IPS DF 6.9 (cell line): Measurements from ENCODE around the gene GRB7.
"Not testable (repeated sequence)": the region's sequence is repeated elsewhere in the genome, so short reads cannot be mapped to it uniquely, and the experiment has no call there.

ENCODE experiments used
- DNase-seq: peaks from one replicate; pipeline ENCODE4 v3.0.0-alpha.2; 2013; ENCODE audit warnings: low read depth, low spot score
- H3K27ac ChIP-seq: one replicate; pipeline ENCODE4 v1.5.1; 2013; ENCODE audit warnings: low read length, control low read depth
- H3K27me3 ChIP-seq: 2 replicates; pipeline ENCODE4 v1.6.1; 2013; ENCODE audit warnings: mild to moderate bottlenecking, low read length; ENCODE audit not compliant: control insufficient read depth, insufficient read depth
- H3K36me3 ChIP-seq: 2 replicates; pipeline ENCODE4 v1.6.1; 2013; ENCODE audit warnings: low read length; ENCODE audit not compliant: control insufficient read depth, insufficient read depth
- H3K4me1 ChIP-seq: 2 replicates; pipeline ENCODE4 v1.6.1; 2013; ENCODE audit warnings: low read length; ENCODE audit not compliant: control insufficient read depth, insufficient read depth
- H3K4me3 ChIP-seq: 2 replicates; pipeline ENCODE4 v1.5.1; 2013; ENCODE audit warnings: mild to moderate bottlenecking, low read length
- H3K9me3 ChIP-seq: 2 replicates; pipeline ENCODE4 v1.6.1; 2013; ENCODE audit warnings: low read length, inconsistent platforms; ENCODE audit not compliant: control insufficient read depth, insufficient read depth
- WGBS: extraction: QIAGEN DNeasy Blood & Tissue Kit; methylation state at CpG from one replicate; pipeline ENCODE4 v1.1.7; 2013; ENCODE audit warnings: mixed read lengths, missing lambda C conversion rate; ENCODE audit not compliant: insufficient read length, insufficient coverage; 5-methylcytosine and 5-hydroxymethylcytosine counted together

Gene GRB7

DNA sequence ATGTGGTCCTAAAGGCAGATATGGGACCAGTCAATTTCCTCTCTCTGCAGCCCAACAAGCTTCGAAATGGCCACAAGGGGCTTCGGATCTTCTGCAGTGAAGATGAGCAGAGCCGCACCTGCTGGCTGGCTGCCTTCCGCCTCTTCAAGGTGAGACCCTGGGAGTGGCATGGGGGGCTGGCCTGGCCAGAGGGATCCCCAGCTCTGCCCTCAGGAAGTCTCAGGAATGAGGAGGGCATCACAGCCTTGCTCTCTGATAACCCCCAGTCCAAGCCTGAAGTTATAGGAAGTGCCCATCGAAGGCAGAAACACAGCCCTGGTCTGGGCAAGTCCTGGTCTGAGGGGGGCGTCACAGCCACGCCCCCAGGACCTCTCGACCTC, 7.1 kb downstream of the GRB7 start:
- Histone ChIP-seq H3K4me1 (peaks cover 10% of the 10 kb centered on the region), H3K9me3 (no peaks in the 10 kb centered on the region), H3K36me3 (peaks cover 25% of the 10 kb centered on the region), H3K27ac (no peak overlapping the region), H3K27me3 (no peaks in the 10 kb centered on the region), H3K4me3 (no peak overlapping the region)
- no peak for DNase-seq
- no CpG with 5 or more reads among the region's 8 CpGs for WGBS

- H3K27ac ChIP-seq, result no peak overlapping the region
- H3K27me3 ChIP-seq, result no peaks in the 10 kb centered on the region
- H3K4me3 ChIP-seq, result no peak overlapping the region
- peaks cover 9% of the 10 kb centered on the region for H3K4me1 ChIP-seq
- no CpG with 5 or more reads among the region's 23 CpGs for WGBS
- no peak for DNase-seq
- no peaks in the 10 kb centered on the region for H3K9me3 ChIP-seq
- peaks cover 25% of the 10 kb centered on the region for H3K36me3 ChIP-seq
Observed at GRCh38 chr17:39745335-39746144, 7.8 kb downstream of the GRB7 start.

GRCh38 chr17:39746145-39746461, 8.4 kb downstream of the GRB7 start:
- no CpG with 5 or more reads among the region's 7 CpGs for WGBS
- H3K27ac ChIP-seq, result no peak overlapping the region
- H3K4me3 ChIP-seq, result no peak overlapping the region
- peaks cover 25% of the 10 kb centered on the region for H3K36me3 ChIP-seq
- no peak for DNase-seq
- H3K4me1 ChIP-seq, result peaks cover 7% of the 10 kb centered on the region
- H3K27me3 ChIP-seq, result no peaks in the 10 kb centered on the region
- no peaks in the 10 kb centered on the region for H3K9me3 ChIP-seq

DNA sequence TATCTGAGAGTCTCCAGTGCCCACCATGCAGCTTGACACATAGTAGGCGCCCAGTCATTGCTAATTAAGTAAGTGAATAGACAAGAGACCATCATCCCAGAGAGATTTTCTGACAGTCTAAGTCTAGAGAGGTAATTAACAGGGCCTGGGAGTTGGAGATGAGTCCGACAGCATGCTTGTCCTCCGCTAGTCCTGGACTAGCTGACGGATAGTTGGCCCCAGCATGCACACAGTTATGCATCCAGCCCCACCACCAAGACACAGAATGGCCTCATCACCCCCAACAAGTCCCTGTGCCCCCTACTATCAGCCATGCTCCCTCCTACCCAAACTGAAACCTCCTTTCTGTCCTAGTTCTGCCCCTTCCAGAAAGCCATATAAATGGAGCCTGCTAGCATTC, 10.0 kb downstream of the GRB7 start:
- no peaks in the 10 kb centered on the region for H3K9me3 ChIP-seq
- H3K4me3 ChIP-seq, result no peak overlapping the region
- no CpG with 5 or more reads among the region's 4 CpGs for WGBS
- no peak overlapping the region for H3K27ac ChIP-seq
- DNase-seq, result no peak
- H3K4me1 ChIP-seq, result peaks cover 5% of the 10 kb centered on the region; the same call in 1 of the 2 replicates
- peaks cover 22% of the 10 kb centered on the region for H3K36me3 ChIP-seq
- H3K27me3 ChIP-seq, result no peaks in the 10 kb centered on the region

GRCh38 chr17:39748444-39749034, 10.8 kb downstream of the GRB7 start:
- H3K4me3 ChIP-seq, H3K27me3 ChIP-seq, H3K4me1 ChIP-seq, DNase-seq, H3K27ac ChIP-seq, H3K9me3 ChIP-seq: not testable (repeated sequence)
- H3K36me3 ChIP-seq, result peaks cover 18% of the 10 kb centered on the region
- WGBS, result no CpG with 5 or more reads among the region's 8 CpGs

- peaks cover 6% of the 10 kb centered on the region; the same call in 1 of the 2 replicates for H3K36me3 ChIP-seq
- H3K27ac ChIP-seq, result no peak overlapping the region
- peaks cover 5% of the 10 kb centered on the region for H3K4me1 ChIP-seq
- no peak for DNase-seq
- no peaks in the 10 kb centered on the region for H3K9me3 ChIP-seq
- no CpG with 5 or more reads among the region's 9 CpGs for WGBS
- no peaks in the 10 kb centered on the region for H3K27me3 ChIP-seq
- no peak overlapping the region for H3K4me3 ChIP-seq
Observed at GRCh38 chr17:39750131-39751015, 12.6 kb downstream of the GRB7 start.

DNA sequence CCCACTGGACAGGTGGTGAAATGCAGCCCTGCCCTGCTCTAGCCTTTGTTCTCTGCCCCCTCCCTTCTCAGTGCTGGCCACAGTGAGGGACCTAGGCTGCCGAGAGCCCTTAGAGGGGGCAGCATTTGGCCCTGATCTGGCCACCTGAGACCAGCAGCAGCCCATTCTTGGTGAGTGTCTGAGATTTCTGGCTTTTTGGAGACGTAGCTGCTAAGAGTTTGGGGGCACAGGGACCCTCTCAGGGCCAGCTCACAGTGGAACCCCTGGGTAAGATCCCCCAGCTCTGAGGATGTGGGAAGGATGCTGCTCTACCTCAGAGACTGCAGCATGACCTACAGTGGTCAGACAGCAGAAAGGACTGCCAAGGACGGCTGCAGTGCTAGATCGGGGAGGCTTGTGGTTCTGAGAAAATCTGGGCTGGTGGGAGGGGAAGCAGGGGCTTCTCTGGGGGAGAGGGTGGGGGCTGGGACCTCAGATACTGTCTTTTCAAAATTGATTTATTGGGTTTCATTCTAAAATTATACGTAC, 13.3 kb downstream of the GRB7 start:
- no peaks in the 10 kb centered on the region for H3K27me3 ChIP-seq
- 0 out of 2 replicates have a peak, but pooled peaks cover 3% of the 10 kb centered on the region for H3K36me3 ChIP-seq
- H3K4me1 ChIP-seq, result peaks cover 9% of the 10 kb centered on the region
- no CpG with 5 or more reads among the region's 5 CpGs for WGBS
- no peak overlapping the region for H3K27ac ChIP-seq
- no peak for DNase-seq
- no peak overlapping the region for H3K4me3 ChIP-seq
- H3K9me3 ChIP-seq, result no peaks in the 10 kb centered on the region

- Histone ChIP-seq H3K9me3 (no peaks in the 10 kb centered on the region), H3K4me1 (peaks cover 11% of the 10 kb centered on the region), H3K4me3 (no peak overlapping the region), H3K36me3 (0 out of 2 replicates have a peak, but pooled peaks cover 2% of the 10 kb centered on the region), H3K27ac (no peak overlapping the region), H3K27me3 (no peaks in the 10 kb centered on the region)
- no CpG with 5 or more reads among the region's 10 CpGs for WGBS
- no peak for DNase-seq
Observed at GRCh38 chr17:39751637-39752036, 13.9 kb downstream of the GRB7 start.

DNA sequence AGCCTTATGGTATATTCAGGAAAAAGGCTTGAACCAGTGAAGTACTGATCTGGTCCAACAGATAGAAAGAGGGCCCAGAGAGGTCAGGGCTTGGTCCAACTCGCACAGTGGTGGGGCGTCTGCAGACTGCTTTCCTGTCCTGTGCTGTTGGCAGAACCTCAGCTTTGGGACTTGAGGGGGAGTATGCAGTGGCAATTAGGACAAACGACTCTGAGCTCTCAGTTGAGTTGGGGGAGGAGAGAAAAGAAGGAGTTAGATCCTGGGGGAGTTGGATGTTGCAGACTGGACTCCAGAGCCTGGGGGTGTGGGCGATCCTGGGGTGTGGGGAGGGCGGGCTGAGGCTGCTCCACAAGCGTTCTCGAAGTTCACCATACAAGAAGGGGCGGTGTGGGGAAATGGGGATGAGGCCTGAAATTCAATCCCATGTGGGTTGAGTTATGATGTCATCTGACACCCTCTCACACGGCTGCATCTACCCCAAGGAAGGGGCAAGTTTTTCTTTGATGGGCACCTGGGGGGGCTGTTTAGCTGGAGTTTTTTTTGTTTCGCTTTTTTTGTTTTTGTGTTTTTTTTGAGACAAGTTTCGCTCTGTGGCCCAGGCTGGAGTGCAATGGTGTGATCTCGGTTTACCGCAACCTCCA, 14.6 kb downstream of the GRB7 start:
- Histone ChIP-seq H3K27ac (no peak overlapping the region), H3K4me3 (no peak overlapping the region), H3K9me3 (no peaks in the 10 kb centered on the region), H3K4me1 (peaks cover 11% of the 10 kb centered on the region), H3K36me3 (no peaks in the 10 kb centered on the region), H3K27me3 (no peaks in the 10 kb centered on the region)
- no peak for DNase-seq
- no CpG with 5 or more reads among the region's 13 CpGs for WGBS
